Non-pigmented ciliary epithelial cell (primary cell): ENCODE data around the gene KRT79.

Experiments
- DNase-seq: peaks from one replicate; pipeline ENCODE4 v3.0.0-alpha.2; 2010; ENCODE audit warnings: low read depth

KRT79 gene

DNA sequence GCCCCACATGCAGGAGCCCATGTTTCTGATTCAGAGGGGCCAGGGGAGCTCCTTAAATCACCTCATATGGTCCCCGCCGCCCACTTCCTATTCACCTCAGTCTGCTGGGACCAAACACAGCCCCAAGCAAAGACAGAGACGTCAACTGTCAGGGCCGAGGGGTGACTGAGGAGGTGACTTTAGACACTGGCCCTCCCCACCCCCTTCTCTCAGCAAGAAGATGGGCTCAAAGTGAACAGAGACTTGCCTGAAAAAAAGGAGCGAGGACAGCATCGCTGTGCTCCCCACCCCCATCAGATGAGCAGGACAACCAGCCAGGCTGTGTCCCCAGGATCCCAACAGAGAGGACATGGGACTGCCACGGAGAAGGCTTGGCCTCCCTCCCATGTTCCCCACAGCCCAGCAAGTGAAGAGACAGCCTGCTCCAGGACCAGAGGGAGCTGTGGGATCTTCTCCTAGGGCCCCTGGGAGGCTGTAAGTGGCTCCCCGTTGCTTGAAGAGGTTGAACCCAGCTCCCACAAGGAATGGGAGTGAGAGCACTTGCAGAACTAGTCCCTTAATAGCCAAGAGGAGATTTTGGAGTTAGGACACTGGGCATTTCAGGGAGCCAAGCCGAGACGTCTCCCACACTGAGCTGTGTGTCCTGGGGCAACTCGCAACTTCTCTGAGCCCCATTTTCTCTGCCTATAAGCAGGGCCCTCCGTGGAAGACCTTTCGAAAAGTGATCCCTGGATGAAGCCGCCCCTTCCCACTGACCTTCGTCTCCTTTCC is 1.3 kb upstream of the KRT79 start:
- DNase-seq, result no peak

DNA sequence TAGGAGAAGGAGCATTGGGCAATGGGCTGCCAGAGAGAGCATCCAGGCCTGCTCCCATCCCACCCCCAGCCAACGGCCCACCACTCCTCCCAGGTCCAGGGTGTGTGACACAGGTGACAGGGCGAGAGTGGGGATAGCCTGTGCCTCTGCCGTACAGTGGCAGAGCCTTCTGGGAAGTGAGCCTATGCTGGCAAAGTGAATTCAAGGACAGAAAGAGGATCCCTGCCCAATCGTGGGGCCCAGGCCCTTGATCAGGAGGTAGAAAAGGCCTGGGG is 553 bp upstream of the KRT79 start:
- no peak for DNase-seq

DNA sequence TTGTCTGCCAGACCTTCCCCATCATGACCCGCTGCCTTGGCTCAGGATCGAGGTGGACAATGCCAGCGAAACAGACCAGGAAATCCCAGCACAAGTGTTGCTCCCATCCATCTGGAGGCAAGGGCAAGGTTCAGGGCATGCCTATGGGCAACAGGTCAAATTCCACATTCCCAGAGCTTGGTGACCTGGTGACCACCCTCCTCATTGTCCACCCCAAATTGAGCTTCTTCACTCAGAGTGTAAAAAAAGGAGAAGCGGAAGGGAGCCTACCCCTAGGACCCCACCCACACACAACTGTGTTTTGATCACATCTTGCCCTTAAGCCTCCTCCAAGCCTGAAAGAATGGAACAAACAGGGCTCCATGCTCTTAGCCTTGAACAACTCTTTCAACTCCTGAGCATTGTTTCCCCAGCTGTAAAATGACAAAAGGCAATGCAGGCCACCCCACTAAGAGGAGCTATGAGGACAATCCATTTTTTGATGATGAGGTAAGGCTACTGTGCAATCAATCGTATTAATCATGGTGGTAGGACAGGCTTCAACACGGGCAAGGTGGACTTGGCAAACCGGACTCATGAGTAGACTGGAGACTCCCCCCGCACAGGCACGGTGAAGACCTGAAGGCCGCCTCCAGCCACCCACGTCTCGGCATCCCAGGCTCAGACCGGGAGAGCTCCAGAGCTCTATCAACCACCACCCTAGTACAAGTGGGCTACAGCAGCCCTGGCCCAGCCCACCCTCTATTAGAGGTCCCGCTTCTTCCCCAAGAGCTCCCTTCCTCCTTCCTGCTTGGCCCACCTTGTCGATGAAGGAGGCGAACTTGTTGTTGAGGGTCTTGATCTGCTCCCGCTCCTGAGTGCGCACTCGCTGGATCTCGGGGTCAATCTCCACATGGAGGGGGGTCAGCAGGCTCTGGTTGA is 866 bp downstream of the KRT79 start:
- no peak for DNase-seq

DNA sequence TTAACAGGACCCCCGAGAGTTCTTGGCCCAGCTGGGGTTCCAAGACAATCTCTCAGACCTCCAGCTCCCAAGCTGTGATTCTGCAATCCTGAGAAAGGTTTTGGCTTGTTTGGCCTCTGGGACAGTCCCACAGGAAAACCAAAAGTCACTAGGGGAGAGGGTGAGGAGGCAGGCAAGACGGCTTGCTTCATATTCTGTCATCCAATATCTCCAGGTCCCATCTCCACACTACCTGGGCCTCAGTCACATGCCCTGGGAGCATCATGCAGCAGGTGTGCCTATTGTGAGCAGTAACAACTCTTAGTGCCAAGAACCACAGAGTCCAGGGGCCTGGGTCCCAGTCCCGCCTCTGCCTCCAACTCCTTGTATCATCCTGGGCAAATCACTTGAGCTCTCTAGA is 1.7 kb downstream of the KRT79 start:
- no peak for DNase-seq

- DNase-seq, result no peak
These were observed 2.9 kb downstream of the KRT79 start for GRCh38 chr12:52831251-52831650.

GRCh38 chr12:52829986-52830770 is 3.9 kb downstream of the KRT79 start:
- no peak for DNase-seq

DNA sequence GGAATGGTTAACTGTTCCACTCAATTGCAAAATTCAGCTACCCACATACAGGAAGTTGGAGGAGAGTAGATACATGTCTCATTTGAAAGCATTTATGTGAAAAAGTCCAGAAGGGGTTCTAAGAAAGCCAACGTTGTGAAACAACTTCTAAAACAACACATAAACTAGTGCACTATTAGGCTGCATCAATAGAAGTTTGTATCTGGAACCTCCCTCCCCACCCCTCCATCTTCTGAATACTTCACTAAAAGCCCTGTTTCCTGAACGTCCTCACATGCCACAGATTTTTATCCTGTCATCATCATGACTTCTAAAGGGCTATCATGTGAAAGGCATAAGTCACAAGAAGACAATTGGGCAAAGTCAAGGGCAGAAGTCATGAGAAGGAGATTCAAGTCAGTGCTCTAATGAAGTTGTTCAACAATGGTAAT is 5.5 kb downstream of the KRT79 start:
- DNase-seq, result no peak

DNA sequence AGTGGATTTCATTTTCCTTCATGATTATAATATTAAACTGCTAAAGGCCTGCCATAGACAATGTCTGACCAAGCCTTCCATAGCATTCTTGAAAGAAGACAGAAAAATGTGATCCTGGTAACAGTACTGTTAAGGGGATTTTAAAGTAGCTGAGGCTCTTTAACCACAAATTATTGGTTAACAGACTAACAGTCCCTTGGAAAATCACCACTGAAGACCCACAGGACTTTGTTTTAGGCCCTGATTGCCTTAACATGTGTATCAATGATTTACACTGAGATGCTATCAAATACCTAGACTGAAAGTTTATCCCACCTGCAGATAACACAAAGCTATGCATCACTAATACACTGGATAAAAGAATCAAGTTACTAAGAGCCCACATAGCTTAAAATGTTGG is 6.0 kb downstream of the KRT79 start:
- DNase-seq, result no peak

DNA sequence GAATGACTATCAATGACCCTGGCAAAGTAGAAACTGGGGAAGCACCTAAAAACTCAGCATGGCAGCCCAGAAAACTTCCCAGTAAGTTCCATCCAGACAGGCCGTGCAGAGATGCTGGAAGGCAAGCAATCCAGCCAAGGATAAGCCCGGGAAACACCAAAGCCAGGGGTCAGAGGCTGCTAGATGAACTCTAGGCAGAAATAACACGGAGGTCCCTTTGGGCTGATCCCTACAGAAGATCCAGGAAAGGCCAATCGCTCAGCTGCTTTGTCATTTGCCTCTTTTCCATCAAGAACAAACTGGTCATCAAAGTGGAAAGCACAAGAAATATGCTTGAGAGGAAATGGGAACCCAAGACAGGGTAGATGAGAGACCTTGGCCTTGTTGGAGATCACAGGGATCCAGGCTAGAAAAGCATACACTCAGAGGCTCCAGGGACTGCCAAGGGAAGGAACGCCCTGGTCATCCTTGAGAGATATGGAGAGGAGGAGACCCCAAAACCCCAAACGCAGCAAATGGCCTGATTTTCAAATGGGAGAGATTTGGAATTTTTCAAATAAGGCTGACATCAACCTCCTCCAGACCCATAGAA is 6.5 kb downstream of the KRT79 start:
- DNase-seq, result no peak

DNA sequence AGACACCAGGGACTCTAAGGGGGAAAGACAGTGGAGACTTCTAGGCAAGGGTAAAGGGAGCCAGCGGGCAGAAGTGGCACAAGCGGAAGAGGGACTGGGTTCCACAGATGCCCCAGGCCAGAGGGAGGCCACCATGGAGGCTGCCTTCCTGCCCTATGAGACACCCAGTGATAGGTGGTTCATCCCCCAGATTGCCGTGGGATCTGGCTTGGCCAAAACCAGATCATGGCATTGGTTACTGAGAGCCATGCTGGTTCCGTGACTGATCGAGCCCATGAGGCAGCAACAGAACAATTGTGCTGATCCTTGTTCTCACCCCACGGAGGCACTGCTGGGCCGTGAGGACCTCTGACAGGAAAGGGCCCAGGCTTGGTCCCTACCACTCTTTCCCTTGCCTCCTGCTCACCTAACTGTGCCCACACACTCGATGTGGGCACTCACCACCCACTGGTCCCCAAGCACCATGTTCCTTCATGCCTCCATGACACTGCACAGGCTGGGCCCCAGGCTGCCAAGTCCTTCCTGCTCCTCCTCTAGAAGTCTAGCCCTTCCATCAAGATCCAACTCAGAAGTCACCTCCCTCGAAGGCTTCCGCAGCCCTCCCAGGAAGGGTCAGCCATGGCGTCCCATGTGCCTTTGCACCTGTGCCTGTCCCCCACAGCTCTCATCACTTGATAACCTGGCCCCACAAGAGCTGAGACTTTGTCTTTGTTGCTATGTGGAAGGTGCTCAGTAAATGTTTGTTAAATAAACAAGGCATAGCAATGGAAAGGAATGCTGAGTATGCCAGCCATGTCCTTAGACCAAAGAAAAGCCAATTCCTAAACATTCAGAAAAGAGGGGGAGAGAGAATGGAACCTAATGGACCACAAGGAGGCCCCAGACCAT is 7.3 kb downstream of the KRT79 start:
- no peak for DNase-seq

- no peak for DNase-seq
These were observed 8.2 kb downstream of the KRT79 start for GRCh38 chr12:52825961-52826360.

DNA sequence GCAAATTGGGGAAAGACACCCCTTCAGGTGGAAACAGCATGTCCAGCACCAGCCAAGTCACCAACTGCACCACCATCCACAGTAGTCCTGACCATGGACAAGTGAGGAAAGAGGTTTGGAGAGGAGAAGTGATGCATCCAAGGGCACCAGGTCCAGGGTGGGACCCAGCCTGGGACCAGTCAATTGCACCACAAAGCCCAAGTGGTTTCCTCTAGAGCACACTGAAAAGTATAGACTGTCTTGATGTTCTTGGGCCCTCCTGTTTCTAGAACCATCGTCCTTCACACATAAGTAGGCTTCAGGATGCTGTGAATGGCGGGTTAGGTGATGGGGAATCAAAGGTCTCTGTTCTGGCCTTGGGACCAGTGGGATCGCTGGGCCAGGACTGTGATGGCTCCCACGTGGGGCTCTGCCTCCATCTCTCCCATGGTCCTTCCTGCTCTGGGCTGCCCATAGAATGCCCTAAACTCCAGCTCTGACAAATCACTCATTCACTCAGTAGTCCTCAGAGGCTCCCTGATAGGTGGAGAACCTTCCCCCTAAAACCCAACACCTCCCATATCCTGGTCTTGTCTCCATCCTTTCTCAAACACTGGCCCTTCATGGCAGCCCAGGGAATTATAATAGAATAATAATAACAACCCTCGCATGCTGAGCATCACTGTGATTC is 9.2 kb downstream of the KRT79 start:
- no peak for DNase-seq

GRCh38 chr12:52823761-52824450 is 10.2 kb downstream of the KRT79 start:
- no peak for DNase-seq

- DNase-seq, result no peak
These were observed 11.2 kb downstream of the KRT79 start for GRCh38 chr12:52822771-52823510.

DNA sequence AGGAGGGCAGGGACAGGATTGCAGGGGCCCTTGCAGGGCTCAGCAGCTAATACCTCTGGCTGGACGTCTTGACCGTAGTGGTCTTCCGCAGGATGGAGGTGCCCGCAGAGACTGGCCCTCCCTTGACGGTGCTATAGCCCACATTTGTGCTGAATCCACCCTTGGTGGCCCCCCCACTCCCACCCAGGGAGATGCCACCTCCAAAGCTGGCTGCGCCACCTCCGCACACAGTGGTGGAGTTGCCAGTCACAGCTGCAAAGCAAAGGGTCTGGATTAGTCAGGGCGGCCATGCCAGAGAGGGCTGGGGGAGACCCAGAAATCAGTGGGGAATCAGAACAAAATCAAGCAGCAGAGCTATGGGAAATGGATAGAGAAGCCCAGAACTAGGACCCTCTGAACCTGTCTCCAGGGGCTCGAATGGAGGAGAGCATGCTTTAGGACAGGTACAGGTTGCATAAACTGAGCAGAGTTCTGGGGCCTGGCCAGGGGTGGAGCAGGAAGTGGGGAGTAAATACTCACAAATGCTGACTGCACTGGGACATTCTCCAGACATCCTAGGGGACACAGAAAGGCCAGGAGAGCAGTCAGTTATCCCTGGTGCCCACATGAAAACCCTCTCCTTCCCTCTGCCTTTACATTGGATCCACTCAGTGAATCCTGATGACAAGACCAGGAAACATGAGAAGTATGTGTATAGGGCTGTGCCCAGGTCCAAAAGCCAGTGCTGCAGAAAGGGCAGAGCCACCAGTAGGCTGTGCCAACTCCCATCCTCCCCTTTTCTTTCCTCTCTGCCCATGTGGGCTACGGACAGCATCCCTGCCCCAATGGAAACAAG is 12.1 kb downstream of the KRT79 start:
- no peak for DNase-seq

DNA sequence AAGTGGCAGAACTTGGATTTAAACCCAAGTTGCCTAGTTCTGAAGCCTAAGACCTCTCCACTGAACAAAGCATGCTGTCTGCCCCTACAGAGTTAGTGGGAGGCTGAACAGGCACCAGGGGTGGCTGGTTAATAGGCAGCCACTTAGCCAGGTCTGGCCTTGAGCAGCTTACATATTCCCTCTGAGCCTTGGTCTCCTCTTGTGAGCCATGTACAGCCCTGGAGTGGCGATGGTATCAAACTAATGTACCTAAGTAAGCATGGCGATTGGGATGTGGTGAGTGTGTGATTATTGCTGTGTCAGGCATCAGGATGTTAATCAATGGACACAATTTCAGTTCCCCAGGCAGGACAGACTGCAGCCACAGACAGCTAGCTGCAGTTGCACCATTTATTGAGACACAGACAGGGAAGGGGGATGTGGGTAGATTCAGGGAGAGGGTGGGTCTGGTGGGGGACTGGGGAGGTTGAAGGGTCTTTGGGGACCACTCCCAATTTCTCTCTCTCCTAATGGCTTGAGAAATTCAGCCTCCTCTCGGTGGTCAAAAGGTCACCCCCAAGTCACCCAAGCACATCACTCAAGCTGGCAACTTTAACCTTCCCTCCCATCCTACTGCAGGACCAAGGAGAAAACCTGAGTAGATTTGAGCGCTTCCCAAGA is 12.9 kb downstream of the KRT79 start:
- DNase-seq, result no peak

- no peak for DNase-seq
These were observed 13.6 kb downstream of the KRT79 start for GRCh38 chr12:52820521-52820920.
